Measurements from ENCODE around the gene P2RY14.

The P2RY14 gene

DNA sequence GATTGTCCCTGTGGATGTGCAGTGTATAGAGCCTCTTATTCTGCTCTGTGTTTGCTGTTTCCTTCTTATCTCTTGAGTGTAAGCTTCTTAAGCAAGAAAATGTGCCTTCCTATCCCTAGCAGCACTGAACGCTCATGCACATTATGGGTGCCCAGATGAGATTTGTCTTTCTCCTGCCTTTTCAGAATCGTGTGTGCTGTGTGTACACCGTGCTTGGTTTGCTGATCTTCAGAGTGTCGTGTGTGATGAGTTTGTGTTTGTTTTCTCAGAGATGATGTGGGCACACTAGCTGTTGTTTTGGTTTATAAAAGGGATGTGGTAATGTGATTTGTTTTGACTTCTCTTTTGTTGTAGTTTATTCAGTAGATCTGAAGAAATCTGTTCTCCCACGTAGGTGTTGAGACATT is 95.1 kb downstream of the P2RY14 start:
- H3K4ac ChIP-seq (ENCODE audit: low read depth, low read length), result no peak overlapping the region
- no peak overlapping the region for H3K18ac ChIP-seq (ENCODE audit: low read length)
- no peak overlapping the region for H2BK15ac ChIP-seq (replicated peaks; ENCODE audit: low read depth)
- H3K27me3 ChIP-seq (ENCODE audit: insufficient read depth, low read length, poor library complexity), result no peaks in the 10 kb centered on the region
- no peak overlapping the region for H2BK5ac ChIP-seq (ENCODE audit: low read length)
- no peaks in the 10 kb centered on the region for H3K79me2 ChIP-seq (ENCODE audit: control insufficient read depth, insufficient read depth, low read length)
- no peak overlapping the region for H3K9ac ChIP-seq (ENCODE audit: low read length)
- H3K4me1 ChIP-seq (ENCODE audit: control insufficient read depth, low read depth, low read length), result no peaks in the 10 kb centered on the region
- H4K8ac ChIP-seq (ENCODE audit: low read depth, low read length), result no peak overlapping the region
- H4K5ac ChIP-seq (ENCODE audit: low read length), result no peak overlapping the region
- H3K27ac ChIP-seq (ENCODE audit: low read depth, low read length), result no peak overlapping the region
- H3K36me3 ChIP-seq (ENCODE audit: control insufficient read depth, insufficient read depth, low read length), result no peaks in the 10 kb centered on the region
- H3K79me1 ChIP-seq (ENCODE audit: low read length), result no peaks in the 10 kb centered on the region
- H2BK120ac ChIP-seq (ENCODE audit: low read depth, low read length), result no peak overlapping the region
- no peak overlapping the region for H3K23ac ChIP-seq (ENCODE audit: low read length)
- no peak overlapping the region for H2AK5ac ChIP-seq (ENCODE audit: low read length)
- WGBS (ENCODE audit: extremely low coverage, insufficient coverage, low lambda C conversion rate), result no CpG with 5 or more reads among the region's 5 CpGs
- H3K4me2 ChIP-seq (ENCODE audit: low read length), result no peak overlapping the region
- no peak overlapping the region for H3K4me3 ChIP-seq (ENCODE audit: low read length)
- no peak overlapping the region for H3K56ac ChIP-seq (ENCODE audit: low read length)
- DNase-seq, result no peak

DNA sequence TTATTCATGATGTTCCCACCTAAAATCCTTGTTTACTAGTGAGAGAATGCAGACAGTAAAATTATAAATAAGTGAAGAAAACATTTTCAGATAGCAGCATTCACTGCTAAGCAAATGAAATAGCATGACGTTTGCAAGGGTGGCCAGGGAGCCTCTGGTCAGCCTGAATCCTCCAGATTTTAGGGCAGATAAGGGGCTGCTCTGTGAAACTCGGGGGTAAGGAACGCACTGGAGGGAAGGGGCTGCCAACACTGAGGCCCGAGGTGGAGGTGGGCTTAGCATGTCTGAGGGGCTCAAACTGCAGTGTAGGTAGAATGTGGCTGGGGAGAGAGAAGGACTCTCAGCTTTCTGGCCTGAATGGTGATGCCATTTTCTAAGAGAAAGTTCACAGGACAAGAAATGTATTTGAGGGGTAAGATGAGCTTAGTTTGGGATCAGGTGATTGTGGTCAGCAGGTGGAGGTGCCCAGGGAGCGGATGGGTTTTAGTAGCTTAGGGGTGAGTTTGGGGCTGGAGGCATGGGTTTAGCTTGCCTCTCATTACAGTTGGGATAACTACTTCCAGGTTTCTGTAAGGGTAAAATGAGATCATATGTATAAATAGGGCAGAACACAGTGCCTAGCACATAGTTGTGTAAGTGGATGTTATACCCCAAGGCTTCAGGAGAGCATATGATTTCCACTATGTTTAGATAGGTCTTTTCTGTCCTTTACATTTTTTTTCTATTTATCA is 95.8 kb downstream of the P2RY14 start:
- Histone ChIP-seq H4K8ac (ENCODE audit: low read depth, low read length) (no peak overlapping the region), H2BK15ac (replicated peaks; ENCODE audit: low read depth) (no peak overlapping the region), H2BK120ac (ENCODE audit: low read depth, low read length) (no peak overlapping the region), H3K79me1 (ENCODE audit: low read length) (no peaks in the 10 kb centered on the region), H3K36me3 (ENCODE audit: control insufficient read depth, insufficient read depth, low read length) (no peaks in the 10 kb centered on the region), H3K4me1 (ENCODE audit: control insufficient read depth, low read depth, low read length) (no peaks in the 10 kb centered on the region), H2BK5ac (ENCODE audit: low read length) (no peak overlapping the region), H3K27me3 (ENCODE audit: insufficient read depth, low read length, poor library complexity) (no peaks in the 10 kb centered on the region), H3K79me2 (ENCODE audit: control insufficient read depth, insufficient read depth, low read length) (no peaks in the 10 kb centered on the region), H3K23ac (ENCODE audit: low read length) (no peak overlapping the region), H3K18ac (ENCODE audit: low read length) (no peak overlapping the region), H3K56ac (ENCODE audit: low read length) (no peak overlapping the region), H3K27ac (ENCODE audit: low read depth, low read length) (no peak overlapping the region), H3K4ac (ENCODE audit: low read depth, low read length) (no peak overlapping the region), H3K9ac (ENCODE audit: low read length) (no peak overlapping the region), H3K4me2 (ENCODE audit: low read length) (no peak overlapping the region), H2AK5ac (ENCODE audit: low read length) (no peak overlapping the region), H3K4me3 (ENCODE audit: low read length) (no peak overlapping the region), H4K5ac (ENCODE audit: low read length) (no peak overlapping the region)
- WGBS (ENCODE audit: extremely low coverage, insufficient coverage, low lambda C conversion rate), result no CpG with 5 or more reads among the region's 5 CpGs
- no peak for DNase-seq

DNA sequence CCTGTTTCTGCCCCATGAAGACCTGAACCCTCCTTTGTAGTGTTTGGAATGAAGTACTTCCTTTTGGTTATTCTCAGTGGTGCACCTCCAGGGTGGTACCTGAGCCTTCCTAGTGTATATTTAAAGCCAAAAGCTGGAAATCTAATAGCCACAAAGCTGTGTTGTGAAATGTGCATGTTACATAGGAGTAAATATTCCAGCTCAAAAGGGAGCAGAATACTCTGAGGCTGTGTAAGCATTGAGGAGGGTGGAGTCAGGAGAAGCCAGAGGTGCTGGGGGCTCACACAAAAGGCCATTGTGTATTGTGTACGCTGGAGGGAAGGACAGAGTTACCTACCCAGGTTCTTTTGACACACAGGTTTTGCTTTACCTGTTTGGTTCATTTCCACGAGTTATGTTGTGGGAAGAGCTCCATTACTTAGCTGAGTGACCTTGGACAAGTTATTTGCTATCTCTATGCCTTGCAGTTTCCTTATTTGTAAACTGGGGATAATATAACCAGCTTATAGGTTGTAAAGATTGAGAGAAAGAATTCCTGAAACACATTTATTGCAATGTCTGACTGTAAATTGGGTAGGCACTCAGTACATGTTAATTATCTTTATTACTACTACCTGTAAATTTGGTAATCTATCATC is 100.0 kb downstream of the P2RY14 start:
- Histone ChIP-seq H3K18ac (ENCODE audit: low read length) (no peak overlapping the region), H3K79me2 (ENCODE audit: control insufficient read depth, insufficient read depth, low read length) (no peaks in the 10 kb centered on the region), H3K4ac (ENCODE audit: low read depth, low read length) (no peak overlapping the region), H2BK5ac (ENCODE audit: low read length) (no peak overlapping the region), H3K4me3 (ENCODE audit: low read length) (no peak overlapping the region), H3K56ac (ENCODE audit: low read length) (no peak overlapping the region), H3K23ac (ENCODE audit: low read length) (no peak overlapping the region), H3K27me3 (ENCODE audit: insufficient read depth, low read length, poor library complexity) (no peaks in the 10 kb centered on the region), H2BK15ac (replicated peaks; ENCODE audit: low read depth) (no peak overlapping the region), H3K9ac (ENCODE audit: low read length) (no peak overlapping the region), H3K4me2 (ENCODE audit: low read length) (no peak overlapping the region), H2AK5ac (ENCODE audit: low read length) (no peak overlapping the region), H3K36me3 (ENCODE audit: control insufficient read depth, insufficient read depth, low read length) (no peaks in the 10 kb centered on the region), H4K8ac (ENCODE audit: low read depth, low read length) (no peak overlapping the region), H3K79me1 (ENCODE audit: low read length) (no peaks in the 10 kb centered on the region), H2BK120ac (ENCODE audit: low read depth, low read length) (no peak overlapping the region), H3K4me1 (ENCODE audit: control insufficient read depth, low read depth, low read length) (no peaks in the 10 kb centered on the region), H4K5ac (ENCODE audit: low read length) (no peak overlapping the region), H3K27ac (ENCODE audit: low read depth, low read length) (no peak overlapping the region)
- no peak for DNase-seq
- no CpG with 5 or more reads among the region's 2 CpGs for WGBS (ENCODE audit: extremely low coverage, insufficient coverage, low lambda C conversion rate)

DNA sequence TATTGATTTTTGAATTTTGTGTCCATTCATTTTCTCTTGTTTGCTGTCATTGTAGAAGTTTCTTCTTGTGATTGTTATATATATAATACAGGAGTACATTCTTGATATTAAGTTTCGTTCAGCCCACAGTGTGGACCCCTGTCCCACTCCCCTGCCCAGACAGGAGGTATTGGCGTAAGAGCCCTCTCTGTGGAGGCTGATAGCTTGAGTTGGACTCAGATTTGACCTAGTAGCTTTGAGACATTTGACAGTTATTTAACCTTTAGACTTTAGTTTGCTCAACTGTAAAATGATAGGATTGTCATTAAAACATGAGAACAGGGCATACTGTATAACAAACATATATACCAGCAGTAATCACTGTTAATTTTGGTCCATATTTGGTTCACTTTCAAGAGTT is 102.4 kb downstream of the P2RY14 start:
- no peaks in the 10 kb centered on the region for H3K4me1 ChIP-seq (ENCODE audit: control insufficient read depth, low read depth, low read length)
- no peak overlapping the region for H3K4me3 ChIP-seq (ENCODE audit: low read length)
- H2BK120ac ChIP-seq (ENCODE audit: low read depth, low read length), result no peak overlapping the region
- H3K4me2 ChIP-seq (ENCODE audit: low read length), result no peak overlapping the region
- H4K5ac ChIP-seq (ENCODE audit: low read length), result no peak overlapping the region
- no peak overlapping the region for H3K9ac ChIP-seq (ENCODE audit: low read length)
- H3K23ac ChIP-seq (ENCODE audit: low read length), result no peak overlapping the region
- H3K27me3 ChIP-seq (ENCODE audit: insufficient read depth, low read length, poor library complexity), result no peaks in the 10 kb centered on the region
- no peak overlapping the region for H4K8ac ChIP-seq (ENCODE audit: low read depth, low read length)
- H3K79me2 ChIP-seq (ENCODE audit: control insufficient read depth, insufficient read depth, low read length), result no peaks in the 10 kb centered on the region
- no peak overlapping the region for H3K4ac ChIP-seq (ENCODE audit: low read depth, low read length)
- H2AK5ac ChIP-seq (ENCODE audit: low read length), result no peak overlapping the region
- no peak overlapping the region for H2BK5ac ChIP-seq (ENCODE audit: low read length)
- H3K79me1 ChIP-seq (ENCODE audit: low read length), result no peaks in the 10 kb centered on the region
- H3K56ac ChIP-seq (ENCODE audit: low read length), result no peak overlapping the region
- no peak overlapping the region for H3K18ac ChIP-seq (ENCODE audit: low read length)
- DNase-seq, result no peak
- H3K27ac ChIP-seq (ENCODE audit: low read depth, low read length), result no peak overlapping the region
- no peak overlapping the region for H2BK15ac ChIP-seq (replicated peaks; ENCODE audit: low read depth)
- H3K36me3 ChIP-seq (ENCODE audit: control insufficient read depth, insufficient read depth, low read length), result no peaks in the 10 kb centered on the region
- WGBS (ENCODE audit: extremely low coverage, insufficient coverage, low lambda C conversion rate), result no CpG with 5 or more reads among the region's 2 CpGs

DNA sequence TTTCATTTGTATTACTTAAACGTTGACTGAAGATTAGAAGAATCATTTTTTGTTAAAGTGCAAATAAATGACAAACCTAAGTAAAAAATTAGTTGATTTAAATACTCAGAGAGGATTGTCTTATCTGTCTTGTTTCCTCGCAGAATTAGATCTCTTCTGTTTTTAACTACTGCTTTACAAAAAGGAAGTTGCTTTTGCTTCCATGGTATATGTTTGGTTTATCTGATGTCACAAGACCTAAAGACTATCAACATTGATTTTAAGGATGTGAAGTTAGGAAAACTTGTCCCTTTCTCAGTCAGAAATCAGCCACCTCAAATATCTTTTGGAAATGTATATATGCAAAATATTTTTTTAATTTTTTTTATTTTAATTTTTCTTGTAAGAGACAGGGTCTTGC is 104.0 kb downstream of the P2RY14 start:
- Histone ChIP-seq H2AK5ac (ENCODE audit: low read length) (no peak overlapping the region), H3K18ac (ENCODE audit: low read length) (no peak overlapping the region), H3K23ac (ENCODE audit: low read length) (no peak overlapping the region), H2BK120ac (ENCODE audit: low read depth, low read length) (no peak overlapping the region), H3K4me1 (ENCODE audit: control insufficient read depth, low read depth, low read length) (no peaks in the 10 kb centered on the region), H4K5ac (ENCODE audit: low read length) (no peak overlapping the region), H3K4ac (ENCODE audit: low read depth, low read length) (no peak overlapping the region), H2BK5ac (ENCODE audit: low read length) (no peak overlapping the region), H3K27me3 (ENCODE audit: insufficient read depth, low read length, poor library complexity) (no peaks in the 10 kb centered on the region), H3K79me1 (ENCODE audit: low read length) (no peaks in the 10 kb centered on the region), H3K4me3 (ENCODE audit: low read length) (no peak overlapping the region), H3K9ac (ENCODE audit: low read length) (no peak overlapping the region), H3K27ac (ENCODE audit: low read depth, low read length) (no peak overlapping the region), H3K56ac (ENCODE audit: low read length) (no peak overlapping the region), H3K36me3 (ENCODE audit: control insufficient read depth, insufficient read depth, low read length) (no peaks in the 10 kb centered on the region), H3K4me2 (ENCODE audit: low read length) (no peak overlapping the region), H4K8ac (ENCODE audit: low read depth, low read length) (no peak overlapping the region), H3K79me2 (ENCODE audit: control insufficient read depth, insufficient read depth, low read length) (no peaks in the 10 kb centered on the region), H2BK15ac (replicated peaks; ENCODE audit: low read depth) (no peak overlapping the region)
- DNase-seq, result no peak
- WGBS (ENCODE audit: extremely low coverage, insufficient coverage, low lambda C conversion rate), result no CpG with 5 or more reads among the region's 2 CpGs

Data from mesendoderm (in vitro differentiated cells).